GM19455 (cell line): ENCODE measurements around the gene CRIM1.

Experiments
- ATAC-seq: cut with Tn5 transposase; IDR thresholded peaks from one replicate; pipeline ENCODE4 v1.9.1; 2021; ENCODE audit not compliant: unreplicated experiment

Gene CRIM1

GRCh38 chr2:36544638-36545338 is 189.2 kb downstream of the CRIM1 start:
- no peak for ATAC-seq

- no peak for ATAC-seq
Measured at GRCh38 chr2:36545871-36546416, 190.4 kb downstream of the CRIM1 start.

- no peak for ATAC-seq
Measured at GRCh38 chr2:36547906-36548305, 192.3 kb downstream of the CRIM1 start.

GRCh38 chr2:36549165-36549574 is 193.6 kb downstream of the CRIM1 start:
- ATAC-seq = no peak

GRCh38 chr2:36550006-36550405 is 194.4 kb downstream of the CRIM1 start:
- ATAC-seq = no peak

GRCh38 chr2:36553683-36554082 is 198.1 kb downstream of the CRIM1 start:
- no peak for ATAC-seq

GRCh38 chr2:36554531-36554930 is 199.0 kb downstream of the CRIM1 start:
- no peak for ATAC-seq

- ATAC-seq = no peak
Measured at GRCh38 chr2:36555789-36556188, 200.2 kb downstream of the CRIM1 start.

GRCh38 chr2:36556842-36557241 is 201.3 kb downstream of the CRIM1 start:
- ATAC-seq = no peak

- ATAC-seq = no peak
Measured at GRCh38 chr2:36559221-36559942, 203.8 kb downstream of the CRIM1 start.

- no peak for ATAC-seq
Measured at GRCh38 chr2:36560726-36561125, 205.1 kb downstream of the CRIM1 start.

GRCh38 chr2:36561237-36561944 is 205.8 kb downstream of the CRIM1 start:
- no peak for ATAC-seq

- ATAC-seq = no peak
Measured at GRCh38 chr2:36562240-36562639, 206.7 kb downstream of the CRIM1 start.

GRCh38 chr2:36562973-36563532 is 207.5 kb downstream of the CRIM1 start:
- no peak for ATAC-seq

GRCh38 chr2:36564377-36564930 is 208.9 kb downstream of the CRIM1 start:
- no peak for ATAC-seq

GRCh38 chr2:36565712-36566111 is 210.1 kb downstream of the CRIM1 start:
- ATAC-seq = no peak

- ATAC-seq = no peak
Measured at GRCh38 chr2:36566887-36567286, 211.3 kb downstream of the CRIM1 start.

GRCh38 chr2:36567711-36568408 is 212.3 kb downstream of the CRIM1 start:
- ATAC-seq = no peak

GRCh38 chr2:36568516-36569246 is 213.1 kb downstream of the CRIM1 start:
- no peak for ATAC-seq
